Prostate gland (tissue), 2 donors: ENCODE measurements around the gene ERG. TPM values are rescaled to one million over a fixed set of nuclear protein-coding genes. Genes with fewer than 3 reads are reported as not detected.

Experiments used
- DNase-seq: peaks from one replicate; pipeline ENCODE4 v3.0.0-alpha.2; 2019; ENCODE audit warnings: low spot score
- H3K27ac ChIP-seq, 2 donors: fragments of 200-600 bp; sonication (generic); 2 replicates each; pipeline ENCODE4 v1.5.1; 2017 to 2019
- H3K27me3 ChIP-seq: fragments of 200-600 bp; sonication (generic); replicated peaks from 2 replicates; pipeline ENCODE4 v1.5.1; 2019; ENCODE audit not compliant: insufficient read depth
- H3K36me3 ChIP-seq, 2 donors: fragments of 200-600 bp; sonication (generic); 1 replicate in 1 of 2; 2 replicates in 1 of 2; pipeline versions ENCODE4 v1.5.1 to v1.8.1; 2017 to 2019
- H3K4me1 ChIP-seq: fragments of 200-600 bp; sonication (generic); replicated peaks from 2 replicates; pipeline ENCODE4 v1.5.1; 2019
- H3K4me3 ChIP-seq, 2 donors: fragments of 200-600 bp; sonication (generic); 2 replicates each; pipeline ENCODE4 v1.5.1; 2017 to 2019
- H3K9me3 ChIP-seq: fragments of 200-600 bp; sonication (generic); 2 replicates; pipeline ENCODE4 v1.5.1; 2017
- POLR2A ChIP-seq: fragments of 450-650 bp; IDR thresholded peaks from one replicate; pipeline ENCODE4 v1.6.1; 2016; ENCODE audit warnings: antibody characterized with exemption, mild to moderate bottlenecking
- POLR2AphosphoS5 ChIP-seq: sonication (generic); formaldehyde crosslinking; IDR thresholded peaks from one replicate; pipeline ENCODE4 v1.6.1; 2017; ENCODE audit warnings: antibody characterized with exemption
- WGBS: methylation state at CpG from one replicate; pipeline ENCODE4 v1.1.5; 2018; 5-methylcytosine and 5-hydroxymethylcytosine counted together
- intact Hi-C: fragments of 100-400 bp; cut with DNase I; formaldehyde crosslinking; loops from one replicate; pipeline ENCODE4 v1.14.2; 2022
- total RNA-seq, 2 donors: library from RNA; depleted of rRNA; stranded (reverse); fragments of >200 nt; gene quantifications; one replicate each; pipeline ENCODE4 v1.1.0, GENCODE V29; 2016
- TF ChIP-seq, protein P1 (sequence below), 4 experiments: fragments of 200-600 bp in 2 of 4; fragments of 450-650 bp in 2 of 4; sonication (generic) in 2 of 4; IDR thresholded peaks; 1 replicate in 3 of 4; 2 replicates in 1 of 4; pipeline ENCODE4 v1.5.1; 2016 to 2019; ENCODE audit warnings: antibody characterized with exemption in 4 of 4, mild to moderate bottlenecking in 2 of 4, moderate library complexity in 2 of 4

Gene ERG
- total RNA-seq, 2 donors from 2014 or later: 2.6 to 11.2 TPM

DNA sequence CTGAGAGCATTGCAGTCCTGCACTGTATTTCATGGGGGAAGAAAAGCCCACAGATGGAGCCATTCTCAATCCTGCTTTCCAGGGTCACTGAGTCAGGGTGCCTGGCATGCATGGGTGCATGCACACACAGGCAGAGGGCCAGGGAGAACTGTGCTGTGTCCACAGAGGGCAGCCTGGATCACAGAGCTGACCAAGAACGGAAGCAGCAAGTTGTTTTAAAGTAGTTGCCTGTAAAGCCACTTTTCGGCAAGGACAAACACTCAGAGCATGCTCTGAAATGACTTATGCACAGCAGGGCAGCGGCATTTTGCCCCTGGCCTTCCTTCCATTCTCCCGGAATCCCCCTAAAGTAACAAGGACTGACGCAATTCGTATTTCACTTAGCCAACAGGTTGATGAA lies 3.6 kb downstream of the ERG start:
- intact Hi-C loops: no loop called here
- 71% methylated on average over 6 of the region's 6 CpGs for WGBS
- H3K27ac ChIP-seq: no peak overlapping the region

DNA sequence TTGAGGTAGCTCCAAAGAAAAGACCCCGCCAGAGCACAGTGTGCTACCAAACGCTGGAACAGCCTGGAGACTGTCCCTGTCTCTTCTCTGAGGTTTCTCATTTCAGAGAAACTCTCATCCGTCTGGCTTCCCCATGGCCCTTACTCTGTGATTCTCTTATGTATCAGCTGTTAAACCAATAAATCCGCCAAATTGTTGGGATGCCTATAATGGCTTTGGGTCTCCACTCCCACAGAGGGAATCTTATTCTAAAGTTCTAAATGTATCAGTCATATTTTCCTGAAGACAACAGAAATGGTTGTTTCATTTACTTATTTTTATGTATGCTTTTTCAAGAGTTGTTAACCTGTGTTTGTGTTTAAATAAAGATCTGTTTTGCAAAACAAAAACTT lies 4.0 kb downstream of the ERG start:
- TF ChIP-seq, protein P1, sequence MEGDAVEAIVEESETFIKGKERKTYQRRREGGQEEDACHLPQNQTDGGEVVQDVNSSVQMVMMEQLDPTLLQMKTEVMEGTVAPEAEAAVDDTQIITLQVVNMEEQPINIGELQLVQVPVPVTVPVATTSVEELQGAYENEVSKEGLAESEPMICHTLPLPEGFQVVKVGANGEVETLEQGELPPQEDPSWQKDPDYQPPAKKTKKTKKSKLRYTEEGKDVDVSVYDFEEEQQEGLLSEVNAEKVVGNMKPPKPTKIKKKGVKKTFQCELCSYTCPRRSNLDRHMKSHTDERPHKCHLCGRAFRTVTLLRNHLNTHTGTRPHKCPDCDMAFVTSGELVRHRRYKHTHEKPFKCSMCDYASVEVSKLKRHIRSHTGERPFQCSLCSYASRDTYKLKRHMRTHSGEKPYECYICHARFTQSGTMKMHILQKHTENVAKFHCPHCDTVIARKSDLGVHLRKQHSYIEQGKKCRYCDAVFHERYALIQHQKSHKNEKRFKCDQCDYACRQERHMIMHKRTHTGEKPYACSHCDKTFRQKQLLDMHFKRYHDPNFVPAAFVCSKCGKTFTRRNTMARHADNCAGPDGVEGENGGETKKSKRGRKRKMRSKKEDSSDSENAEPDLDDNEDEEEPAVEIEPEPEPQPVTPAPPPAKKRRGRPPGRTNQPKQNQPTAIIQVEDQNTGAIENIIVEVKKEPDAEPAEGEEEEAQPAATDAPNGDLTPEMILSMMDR (IDR thresholded peaks at IDR 0.05): no peak
- TF ChIP-seq POLR2AphosphoS5: no peak
- no peak for TF ChIP-seq POLR2A
- no peak for DNase-seq
- WGBS: 72% methylated on average over 4 of the region's 4 CpGs
- H3K36me3 ChIP-seq: no peaks in the 10 kb centered on the region
- intact Hi-C loops: no loop called here
- no peak overlapping the region for H3K27ac ChIP-seq
- no peaks in the 10 kb centered on the region for H3K9me3 ChIP-seq
- H3K27me3 ChIP-seq: no peaks in the 10 kb centered on the region
- no peaks in the 10 kb centered on the region for H3K4me1 ChIP-seq
- H3K4me3 ChIP-seq: no peak overlapping the region

More for the DNA sequence above, 3.6 kb downstream of the ERG start:
- Histone ChIP-seq H3K9me3 (no peaks in the 10 kb centered on the region), H3K27me3 (no peaks in the 10 kb centered on the region), H3K4me1 (no peaks in the 10 kb centered on the region), H3K36me3 (no peaks in the 10 kb centered on the region), H3K4me3 (no peak overlapping the region)
- TF ChIP-seq POLR2AphosphoS5 (no peak), POLR2A (no peak)
- TF ChIP-seq, protein P1 (IDR thresholded peaks at IDR 0.05): no peak
- no peak for DNase-seq

DNA sequence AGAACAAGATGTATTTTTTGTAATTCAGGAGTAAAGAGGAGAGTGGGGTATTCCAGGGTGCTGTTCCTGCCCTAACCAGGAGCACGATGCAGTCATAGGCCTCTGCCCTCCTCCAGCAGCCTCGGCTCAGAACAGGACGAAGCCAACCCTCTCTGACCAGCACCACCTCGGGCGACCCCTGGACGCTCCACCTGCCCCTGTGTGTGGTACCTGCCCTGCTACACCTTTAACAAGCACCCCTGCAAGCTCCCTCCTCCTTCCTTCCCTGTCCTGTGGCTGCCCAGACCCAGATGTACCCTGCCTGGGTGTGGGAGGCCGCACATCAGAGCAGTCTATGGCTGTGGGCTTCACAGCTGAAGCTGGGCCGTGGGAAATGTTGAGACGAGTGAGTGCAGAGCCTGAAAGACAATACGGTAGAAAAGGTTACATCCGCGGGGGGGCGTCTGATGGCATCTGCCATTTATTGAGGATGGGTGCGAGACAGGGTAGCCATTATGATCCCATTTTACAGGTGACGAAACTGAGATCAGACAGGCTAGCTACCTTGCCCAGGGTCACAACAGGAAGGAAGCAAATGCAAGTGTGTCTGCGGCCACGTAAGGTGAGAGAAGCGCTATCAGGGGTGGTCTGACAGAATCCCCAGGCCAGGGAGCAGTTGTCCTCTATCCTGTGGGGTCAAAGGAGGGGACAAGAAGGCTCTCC lies 4.6 kb downstream of the ERG start:
- Histone ChIP-seq H3K4me1 (no peaks in the 10 kb centered on the region), H3K27me3 (no peaks in the 10 kb centered on the region), H3K4me3 (no peak overlapping the region), H3K9me3 (no peaks in the 10 kb centered on the region), H3K36me3 (no peaks in the 10 kb centered on the region), H3K27ac (no peak overlapping the region)
- TF ChIP-seq POLR2A (no peak), POLR2AphosphoS5 (no peak)
- TF ChIP-seq, protein P1 (IDR thresholded peaks at IDR 0.05): no peak
- intact Hi-C loops: no loop called here
- 84% methylated on average over 18 of the region's 18 CpGs for WGBS
- DNase-seq: no peak

DNA sequence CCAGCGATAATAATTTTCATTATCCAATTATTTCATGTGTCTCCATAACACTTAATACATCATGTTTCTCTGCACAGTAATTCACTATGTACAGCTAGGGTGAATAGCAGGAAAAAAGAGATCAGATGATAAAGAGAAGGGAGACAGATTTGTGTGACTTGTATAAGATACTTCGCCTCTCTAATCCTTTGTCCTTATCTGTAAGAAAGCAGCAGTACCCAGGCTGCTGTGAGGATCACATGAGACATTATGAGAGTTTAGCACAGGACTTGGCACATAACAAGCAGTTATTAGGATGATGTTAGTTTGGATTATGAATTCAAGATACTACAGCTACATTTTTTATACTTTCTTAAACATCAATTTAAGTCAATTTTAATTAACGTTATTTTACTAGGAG lies 6.3 kb downstream of the ERG start:
- WGBS: 88% methylated on average over 3 of the region's 3 CpGs
- H3K4me3 ChIP-seq: no peak overlapping the region
- H3K36me3 ChIP-seq: no peaks in the 10 kb centered on the region
- no peaks in the 10 kb centered on the region for H3K27me3 ChIP-seq
- no peaks in the 10 kb centered on the region for H3K9me3 ChIP-seq
- intact Hi-C loops: no loop called here
- TF ChIP-seq POLR2AphosphoS5 (no peak), POLR2A (no peak)
- TF ChIP-seq, protein P1 (IDR thresholded peaks at IDR 0.05): no peak
- no peak for DNase-seq
- H3K4me1 ChIP-seq: no peaks in the 10 kb centered on the region
- H3K27ac ChIP-seq: no peak overlapping the region

DNA sequence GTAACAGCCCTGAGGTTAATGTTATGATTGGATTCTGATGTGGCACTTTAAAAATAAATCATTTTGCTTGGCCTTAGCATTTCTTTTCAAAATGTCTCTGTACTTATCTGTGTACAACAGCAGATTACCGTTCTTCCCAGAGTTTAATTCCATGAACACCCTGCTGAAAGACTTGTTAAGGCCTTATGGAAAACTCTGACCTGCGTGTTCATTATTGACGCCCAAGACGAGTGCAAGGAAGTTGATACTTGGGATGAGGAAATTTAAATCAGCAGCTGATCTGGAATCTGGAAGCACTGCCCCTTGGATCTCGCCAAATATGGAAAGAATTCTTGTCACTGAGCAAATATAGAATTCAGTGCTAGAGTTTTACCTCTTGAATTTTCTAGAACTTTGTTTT lies 6.7 kb downstream of the ERG start:
- no peaks in the 10 kb centered on the region for H3K4me1 ChIP-seq
- intact Hi-C loops: no loop called here
- H3K9me3 ChIP-seq: no peaks in the 10 kb centered on the region
- H3K4me3 ChIP-seq: no peak overlapping the region
- DNase-seq: no peak
- TF ChIP-seq POLR2AphosphoS5 (no peak), POLR2A (no peak)
- TF ChIP-seq, protein P1 (IDR thresholded peaks at IDR 0.05): no peak
- WGBS: 82% methylated on average over 5 of the region's 5 CpGs
- H3K27me3 ChIP-seq: no peaks in the 10 kb centered on the region
- no peak overlapping the region for H3K27ac ChIP-seq
- no peaks in the 10 kb centered on the region for H3K36me3 ChIP-seq
